Gastrocnemius medialis (tissue), 4 donors: ENCODE data around the gene RRM1. TPM values are rescaled to one million over a fixed set of nuclear protein-coding genes. Genes with fewer than 3 reads are reported as not detected.
A peak's percentile ranks its signal among the peaks of the same experiment; 100 is the strongest.

Experiments used
- ATAC-seq, 2 donors: fragments of 150-250 bp; one replicate each; pipeline ENCODE4 v1.9.1; 2016
- DNase-seq, 2 donors: peaks; one replicate each; pipeline ENCODE4 v3.0.0-alpha.2; 2019
- H3K27ac ChIP-seq, 4 donors: fragments of 200-600 bp; sonication (generic); 1 replicate in 1 of 4; 2 replicates in 3 of 4; pipeline ENCODE4 v1.5.1; 2016 to 2018; ENCODE audit warnings: mild to moderate bottlenecking in 2 of 4, moderate library complexity in 1 of 4
- H3K27me3 ChIP-seq, 3 donors: fragments of 200-600 bp; sonication (generic) in 2 of 3; 1 replicate in 1 of 3; 2 replicates in 2 of 3; pipeline versions ENCODE4 v1.5.1 to v1.6.0; 2016 to 2019; ENCODE audit warnings: mild to moderate bottlenecking in 1 of 3, moderate library complexity in 1 of 3
- H3K36me3 ChIP-seq, 2 donors: fragments of 200-600 bp; sonication (generic) in 1 of 2; one replicate each; pipeline ENCODE4 v1.5.1; 2017 to 2018
- H3K4me1 ChIP-seq, 2 donors: fragments of 200-600 bp; sonication (generic) in 1 of 2; one replicate each; pipeline ENCODE4 v1.5.1; 2016 to 2017; ENCODE audit warnings: mild to moderate bottlenecking in 2 of 2
- H3K4me3 ChIP-seq, 4 donors: fragments of 200-600 bp; sonication (generic) in 3 of 4; 1 replicate in 1 of 4; 2 replicates in 3 of 4; pipeline ENCODE4 v1.5.1; 2016 to 2019; ENCODE audit warnings: mild to moderate bottlenecking in 2 of 4
- H3K9me3 ChIP-seq, 3 donors: fragments of 200-600 bp; sonication (generic) in 2 of 3; 1 replicate in 1 of 3; 2 replicates in 2 of 3; pipeline ENCODE4 v1.5.1; 2016 to 2019
- CTCF ChIP-seq, 5 experiments: fragments of 450-650 bp in 3 of 5; fragments of 200-600 bp in 2 of 5; sonication (generic) in 2 of 5; IDR thresholded peaks in 4 of 5; conservative IDR thresholded peaks in 1 of 5; 1 replicate in 4 of 5; 2 replicates in 1 of 5; pipeline ENCODE4 v1.5.1; 2016 to 2019; ENCODE audit warnings: antibody characterized with exemption in 5 of 5, mild to moderate bottlenecking in 3 of 5, moderate library complexity in 3 of 5
- POLR2A ChIP-seq, 2 donors: fragments of 450-650 bp; IDR thresholded peaks; one replicate each; pipeline ENCODE4 v1.6.1; 2017; ENCODE audit warnings: antibody characterized with exemption in 2 of 2, mild to moderate bottlenecking in 2 of 2, moderate library complexity in 2 of 2
- in situ Hi-C, 4 donors: fragments of 200-750 bp; cut with MboI; loops; one replicate each; pipeline versions ENCODE4 v1.15.0 to v1.8.0; 2017; ENCODE audit warnings: low sequenced_read_pairs in 4 of 4
- intact Hi-C: fragments of 100-400 bp; cut with DNase I; formaldehyde crosslinking; loops from one replicate; pipeline ENCODE4 v1.15.1; 2023; ENCODE audit warnings: low total_unique reads
- total RNA-seq, 4 donors: library from RNA; depleted of rRNA; stranded (reverse); fragments of >200 nt; gene quantifications; one replicate each; pipeline versions ENCODE4 v1.1.0 to v1.2.3, GENCODE V29; 2016

The RRM1 gene
- total RNA-seq, 4 donors from 2014 or later: 34.0 to 66.0 (median 37.8) TPM

DNA sequence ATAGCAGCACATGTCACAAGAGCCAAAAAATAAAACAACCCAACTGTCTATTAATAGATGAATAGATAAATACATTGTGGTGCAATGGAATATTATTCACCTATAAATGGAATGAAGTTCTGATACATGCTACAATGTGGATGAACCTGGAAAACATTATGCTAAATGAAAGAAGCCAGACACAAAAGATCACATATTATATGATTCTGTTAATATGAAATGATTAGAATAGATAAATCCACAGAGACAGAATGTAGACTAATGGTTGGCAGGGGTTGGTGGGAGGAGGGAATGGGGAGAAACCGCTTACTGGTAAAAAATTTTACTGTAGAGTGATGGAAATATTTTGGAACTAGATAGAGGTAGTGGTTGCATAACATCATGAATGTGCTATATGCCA is 32.9 kb upstream of the RRM1 start:
- H3K9me3 ChIP-seq: no peaks in the 10 kb centered on the region
- peaks cover 0 to 30% of the 10 kb centered on the region in 2 donors for H3K36me3 ChIP-seq
- DNase-seq (no peak), ATAC-seq (no peak)
- peak overlapping the region in 3 of 4 donors; percentile 17 to 69 (median 26) for H3K27ac ChIP-seq
- H3K4me1 ChIP-seq: peaks cover 57 to 65% of the 10 kb centered on the region in 2 donors
- TF ChIP-seq POLR2A (IDR thresholded peaks at IDR 0.05) (no peak), CTCF (IDR thresholded peaks at IDR 0.05 in 4 of 5, conservative IDR thresholded peaks at IDR 0.05 in 1 of 5) (no peak)
- in situ Hi-C loops (no loop called here), intact Hi-C loops (no loop called here)
- H3K27me3 ChIP-seq: no peaks in the 10 kb centered on the region
- H3K4me3 ChIP-seq: no peak overlapping the region

- intact Hi-C loops (no loop called here), in situ Hi-C loops (no loop called here)
- DNase-seq (no peak), ATAC-seq (no peak)
- Histone ChIP-seq H3K27me3 (no peaks in the 10 kb centered on the region), H3K27ac (peak overlapping the region; percentile 42 to 69 (median 66)), H3K9me3 (no peaks in the 10 kb centered on the region), H3K4me3 (no peak overlapping the region), H3K4me1 (peaks cover 59 to 72% of the 10 kb centered on the region in 2 donors), H3K36me3 (peaks cover 0 to 24% of the 10 kb centered on the region in 2 donors)
- TF ChIP-seq CTCF (IDR thresholded peaks at IDR 0.05 in 4 of 5, conservative IDR thresholded peaks at IDR 0.05 in 1 of 5) (no peak), POLR2A (IDR thresholded peaks at IDR 0.05) (no peak)
Measured at GRCh38 chr11:4063348-4063747, 31.3 kb upstream of the RRM1 start.

GRCh38 chr11:4064278-4064955 is 30.2 kb upstream of the RRM1 start:
- no peaks in the 10 kb centered on the region for H3K27me3 ChIP-seq
- no peak for TF ChIP-seq CTCF (IDR thresholded peaks at IDR 0.05 in 4 of 5, conservative IDR thresholded peaks at IDR 0.05 in 1 of 5)
- TF ChIP-seq POLR2A (IDR thresholded peaks at IDR 0.05): no peak
- intact Hi-C loops (no loop called here), in situ Hi-C loops (no loop called here)
- H3K27ac ChIP-seq: peak overlapping the region; percentile 42 to 69 (median 66)
- DNase-seq (no peak), ATAC-seq (peak; percentile 50 to 87)
- H3K4me1 ChIP-seq: peaks cover 69 to 76% of the 10 kb centered on the region in 2 donors
- no peaks in the 10 kb centered on the region for H3K9me3 ChIP-seq
- no peak overlapping the region for H3K4me3 ChIP-seq
- H3K36me3 ChIP-seq: peaks cover 0 to 18% of the 10 kb centered on the region in 2 donors

GRCh38 chr11:4065086-4065485 is 29.5 kb upstream of the RRM1 start:
- DNase-seq: no peak
- H3K27ac ChIP-seq: peak overlapping the region; percentile 42 to 69 (median 66)
- ATAC-seq: no peak
- in situ Hi-C loops (no loop called here), intact Hi-C loops (no loop called here)
- H3K4me3 ChIP-seq: no peak overlapping the region
- TF ChIP-seq CTCF (IDR thresholded peaks at IDR 0.05 in 4 of 5, conservative IDR thresholded peaks at IDR 0.05 in 1 of 5): no peak
- TF ChIP-seq POLR2A (IDR thresholded peaks at IDR 0.05): no peak
- H3K36me3 ChIP-seq: peaks cover 0 to 12% of the 10 kb centered on the region in 2 donors
- H3K27me3 ChIP-seq: no peaks in the 10 kb centered on the region
- peaks cover 73 to 78% of the 10 kb centered on the region in 2 donors for H3K4me1 ChIP-seq
- H3K9me3 ChIP-seq: no peaks in the 10 kb centered on the region
